HCT116 (cell line): ENCODE data around the gene CUX1. TPM values are rescaled to one million over a fixed set of nuclear protein-coding genes. Genes with fewer than 3 reads are reported as not detected.

ENCODE experiments used
- ATAC-seq: fragments of 200-7000 bp; cut with Tn5 transposase; 2 replicates; pipeline ENCODE4 v1.9.1; 2020; ENCODE audit warnings: mild to moderate bottlenecking, moderate library complexity
- BruUV-seq: library from RNA; stranded (reverse); fragments of 400-500 nt; replicated peaks from 2 replicates; lab custom pipeline; 2021; lab: Mats Ljungman, UMichigan
- CTCF ChIA-PET: fragments of 300-600 bp; sonication (Branson Sonifier 250); formaldehyde crosslinking; loops from one replicate; lab custom pipeline; 2021; ENCODE audit warnings: antibody characterized with exemption; lab: Charles Lee
- POLR2A ChIA-PET: fragments of 300-600, 350-600 bp; sonication (Branson Sonifier 250); formaldehyde crosslinking; loops from one replicate; lab custom pipeline; 2021; ENCODE audit warnings: antibody characterized with exemption; lab: Charles Lee
- RAD21 ChIA-PET, 2 experiments: fragments of 300-600 bp; sonication (Branson Sonifier 250); formaldehyde crosslinking; loops; one replicate each; lab custom pipeline; 2023; ENCODE audit warnings: low total read pairs in 2 of 2; ENCODE audit not compliant: uncharacterized antibody in 2 of 2, unreplicated experiment in 2 of 2, low non-redundant PET in 1 of 2; lab: Charles Lee
- DNase-seq: peaks from one replicate; pipeline ENCODE4 v3.0.0-alpha.2; 2010; ENCODE audit warnings: low read depth, low spot score
- H2AFZ ChIP-seq: fragments of 200-600 bp; shearing (Covaris generic), sonication (generic); 2 replicates; pipeline ENCODE4 v1.6.1; 2017; ENCODE audit warnings: low read depth, mixed run types, mixed read lengths, antibody characterized with exemption, low read length; ENCODE audit not compliant: poor library complexity, severe bottlenecking
- H3K27ac ChIP-seq: 2 replicates; pipeline ENCODE4 v1.5.1; 2012; ENCODE audit warnings: low read depth, low read length
- H3K27me3 ChIP-seq: fragments of 200-600 bp; sonication (generic); 2 replicates; pipeline ENCODE4 v1.6.1; 2016; ENCODE audit warnings: mixed run types, low read length, mixed read lengths; ENCODE audit not compliant: insufficient read depth
- H3K36me3 ChIP-seq, 2 experiments: fragments of 200-500 bp in 1 of 2; fragments of 200-600 bp in 1 of 2; sonication (Bioruptor generic) in 1 of 2; sonication (generic) in 1 of 2; 2 replicates each; pipeline versions ENCODE4 v1.5.1 to v1.6.1; 2014 to 2016; ENCODE audit warnings: low read length in 2 of 2, inconsistent platforms in 1 of 2, mixed read lengths in 1 of 2, mixed run types in 1 of 2; ENCODE audit not compliant: insufficient read depth in 2 of 2, control insufficient read depth in 1 of 2
- H3K4me1 ChIP-seq, 2 experiments: fragments of 200-600 bp in 1 of 2; sonication (generic) in 1 of 2; 2 replicates each; pipeline versions ENCODE4 v1.5.1 to v1.6.1; 2012 to 2017; ENCODE audit warnings: low read length in 2 of 2, inconsistent platforms in 1 of 2, mild to moderate bottlenecking in 1 of 2, mixed read lengths in 1 of 2, mixed run types in 1 of 2, moderate library complexity in 1 of 2; ENCODE audit not compliant: insufficient read depth in 2 of 2, control insufficient read depth in 1 of 2
- H3K4me2 ChIP-seq: fragments of 200-600 bp; sonication (generic); 2 replicates; pipeline ENCODE4 v1.6.1; 2017; ENCODE audit warnings: mixed run types, low read length, mixed read lengths
- H3K4me3 ChIP-seq, 2 experiments: fragments of 200-600 bp in 1 of 2; sonication (generic) in 1 of 2; replicated peaks in 1 of 2; 2 replicates each; pipeline ENCODE4 v1.5.1; 2011 to 2016; ENCODE audit warnings: low read length in 2 of 2, control low read depth in 1 of 2, low read depth in 1 of 2, mild to moderate bottlenecking in 1 of 2, mixed read lengths in 1 of 2, mixed run types in 1 of 2
- H3K79me2 ChIP-seq: fragments of 200-600 bp; sonication (generic); 2 replicates; pipeline ENCODE4 v1.6.1; 2017; ENCODE audit warnings: mild to moderate bottlenecking, mixed run types, low read length, moderate library complexity, mixed read lengths; ENCODE audit not compliant: insufficient read depth
- H3K9ac ChIP-seq: fragments of 200-600 bp; sonication (generic); 2 replicates; pipeline ENCODE4 v1.6.1; 2016; ENCODE audit warnings: low read length, mixed read lengths
- H3K9me2 ChIP-seq: fragments of 200-600 bp; sonication (generic), shearing (Covaris generic); 2 replicates; pipeline ENCODE4 v1.6.1; 2017; ENCODE audit warnings: mixed run types, mild to moderate bottlenecking, moderate library complexity; ENCODE audit not compliant: insufficient read depth
- H3K9me3 ChIP-seq, 2 experiments: fragments of 200-500 bp in 1 of 2; fragments of 200-600 bp in 1 of 2; sonication (Bioruptor generic) in 1 of 2; sonication (generic) in 1 of 2; 2 replicates each; pipeline ENCODE4 v1.6.1; 2014 to 2017; ENCODE audit warnings: low read length in 2 of 2, mixed read lengths in 2 of 2, inconsistent platforms in 1 of 2, low read depth in 1 of 2, mild to moderate bottlenecking in 1 of 2, mixed run types in 1 of 2, moderate library complexity in 1 of 2; ENCODE audit not compliant: control insufficient read depth in 1 of 2, insufficient read depth in 1 of 2
- H4K20me1 ChIP-seq: fragments of 200-600 bp; sonication (generic), shearing (Covaris generic); 2 replicates; pipeline ENCODE4 v1.6.1; 2017; ENCODE audit warnings: mixed run types, mild to moderate bottlenecking, moderate library complexity; ENCODE audit not compliant: insufficient read depth
- CBX3 ChIP-seq: IDR thresholded peaks from 2 replicates; pipeline ENCODE4 v1.6.1; 2012; ENCODE audit warnings: low read depth
- ELF1 ChIP-seq: IDR thresholded peaks from 2 replicates; pipeline ENCODE4 v1.6.1; 2012; ENCODE audit warnings: low read depth, borderline replicate concordance
- EZH2 ChIP-seq: fragments of 200-600 bp; sonication (generic); IDR thresholded peaks from 2 replicates; pipeline ENCODE4 v1.6.1; 2017; ENCODE audit warnings: antibody characterized with exemption, mixed run types
- FOSL1 ChIP-seq: IDR thresholded peaks from 2 replicates; pipeline ENCODE4 v1.6.1; 2012; ENCODE audit warnings: low read depth
- JUND ChIP-seq: IDR thresholded peaks from 2 replicates; pipeline ENCODE4 v1.6.1; 2012
- POLR2A ChIP-seq: IDR thresholded peaks from 2 replicates; pipeline ENCODE4 v1.7.0; 2011; ENCODE audit warnings: borderline replicate concordance; ENCODE audit not compliant: insufficient read depth, insufficient read length; ENCODE audit errors: extremely low read depth
- REST ChIP-seq: IDR thresholded peaks from 2 replicates; pipeline ENCODE4 v1.6.1; 2012; ENCODE audit warnings: low read depth
- SIN3A ChIP-seq: IDR thresholded peaks from 2 replicates; pipeline ENCODE4 v1.6.1; 2012; ENCODE audit warnings: low read depth
- SP1 ChIP-seq: IDR thresholded peaks from 2 replicates; pipeline ENCODE4 v1.6.1; 2012; ENCODE audit warnings: low read depth
- SRF ChIP-seq: IDR thresholded peaks from 2 replicates; pipeline ENCODE4 v1.6.1; 2012; ENCODE audit warnings: low read depth
- YY1 ChIP-seq: IDR thresholded peaks from 2 replicates; pipeline ENCODE4 v1.6.1; 2011; ENCODE audit warnings: low read length, low read depth, moderate library complexity, mild to moderate bottlenecking; ENCODE audit not compliant: insufficient replicate concordance; ENCODE audit errors: extremely low read depth
- ZFX ChIP-seq: fragments of 450-650 bp; IDR thresholded peaks from 2 replicates; pipeline ENCODE4 v1.6.1; 2017
- intact Hi-C: fragments of 100-400 bp; cut with micrococcal nuclease; formaldehyde crosslinking; loops from 2 replicates; pipeline ENCODE4 v1.10.0; 2022
- total RNA-seq: library from RNA; stranded (reverse); gene quantifications from one replicate; pipeline ENCODE4 v1.2.1, GENCODE V29; 2021; ENCODE audit not compliant: unreplicated experiment

The CUX1 gene
- total RNA-seq, 1 experiment from 2014 or later, result 68.9 TPM

- ATAC-seq (no peak), DNase-seq (no peak)
- no peaks in the 10 kb centered on the region for H3K79me2 ChIP-seq
- H3K9me3 ChIP-seq, result no peaks in the 10 kb centered on the region
- ChIA-PET RAD21 (no interaction called here), POLR2A (no interaction called here), CTCF (no interaction called here)
- H3K9ac ChIP-seq, result no peak overlapping the region
- H3K4me3 ChIP-seq, result no peak overlapping the region
- H2AFZ ChIP-seq, result no peak overlapping the region
- H3K4me2 ChIP-seq, result no peak overlapping the region
- intact Hi-C loops, result no loop called here
- no peaks in the 10 kb centered on the region for H3K36me3 ChIP-seq
- H3K27me3 ChIP-seq, result no peaks in the 10 kb centered on the region
- peaks cover 9 to 10% of the 10 kb centered on the region in 2 experiments for H3K4me1 ChIP-seq
- no TSS peak for BruUV-seq
- H3K27ac ChIP-seq, result no peak overlapping the region
- H3K9me2 ChIP-seq, result no peaks in the 10 kb centered on the region
- H4K20me1 ChIP-seq, result no peaks in the 10 kb centered on the region
- no peak for TF ChIP-seq SIN3A
- no peak for TF ChIP-seq POLR2A
- no peak for TF ChIP-seq ZFX
- TF ChIP-seq JUND, result no peak
- TF ChIP-seq ELF1, result no peak
- TF ChIP-seq YY1, result no peak
- no peak for TF ChIP-seq FOSL1
- TF ChIP-seq SRF, result no peak
- TF ChIP-seq REST, result no peak
- no peak for TF ChIP-seq CBX3
- no peak for TF ChIP-seq EZH2
- no peak for TF ChIP-seq SP1
Measured at GRCh38 chr7:102322202-102322715, 504.8 kb downstream of the CUX1 start.
